Measurements from ENCODE around the gene SLC17A9. TPM values are rescaled to one million over a fixed set of nuclear protein-coding genes. Genes with fewer than 3 reads are reported as not detected.
A peak's percentile ranks its signal among the peaks of the same experiment; 100 is the strongest.

Gene SLC17A9
- total and polyA plus RNA-seq, 10 of the 15 experiments (the other 5 are each of a cell fraction or from before 2014, with no cell fraction given): 0.72 to 74.1 (median 29.4) TPM

- Histone ChIP-seq H3K4me3 (peak overlapping the region; percentile 73), H3K9ac (ENCODE audit: control insufficient read depth, insufficient read depth, low read length) (peak overlapping the region; percentile 76), H3K27ac (ENCODE audit: control insufficient read depth, insufficient read depth) (peak overlapping the region; percentile 59), H4K20me1 (ENCODE audit: control insufficient read depth, insufficient read depth) (0 out of 2 replicates have a peak, but pooled peaks cover 8% of the 10 kb centered on the region), H3K27me3 (replicated peaks in 1 of 2; ENCODE audit: control insufficient read depth in 2 of 2, insufficient read depth in 2 of 2, low read length in 1 of 2) (no peaks in the 10 kb centered on the region), H3K4me1 (ENCODE audit: control insufficient read depth, insufficient read depth, low read length) (peaks cover 8% of the 10 kb centered on the region), H3K79me2 (ENCODE audit: control insufficient read depth, insufficient read depth, low read length) (peaks cover 97% of the 10 kb centered on the region), H3K36me3 (ENCODE audit: control insufficient read depth in 2 of 2, insufficient read depth in 2 of 2, low read length in 1 of 2) (no peaks in the 10 kb centered on the region; a peak in 2 of 4 replicates), H3K4me2 (ENCODE audit: control insufficient read depth, insufficient read depth) (peak overlapping the region; percentile 68), H2AFZ (ENCODE audit: control insufficient read depth, low read depth, low read length) (no peak overlapping the region; the same call in 1 of the 2 replicates), H3K9me3 (replicated peaks; ENCODE audit: control insufficient read depth, insufficient read depth, low read length) (no peaks in the 10 kb centered on the region)
- under 1% methylated on average over 29 of the region's 44 CpGs for WGBS (ENCODE audit: insufficient coverage, insufficient replicate concordance, low lambda C conversion rate, missing lambda C conversion rate)
- intact Hi-C loops (cut with micrococcal nuclease; ENCODE audit: unreplicated experiment) (no loop called here), in situ Hi-C loops (cut with MboI) (no loop called here)
- FAIRE-seq (no peak), ATAC-seq (peak; percentile 64), DNase-seq (ENCODE audit: low read depth, low spot score) (no peak)
- ChIA-PET SMC1A (ENCODE audit: uncharacterized antibody, unreplicated experiment) (interaction anchor here (1.2 kb wide), 1 partner anchor 82 kb away, joined by 3 read pairs; no protein-coding TSS in a partner anchor), POLR2A (interaction anchor here (2.5 to 5.4 kb wide), 2 partner anchors 8 to 25 kb away, joined by 16 to 59 read pairs; partner anchors contain the start of gene GID8), CTCF (no interaction called here), RAD21 (ENCODE audit: unreplicated experiment) (no interaction called here)
- no TSS peak for BruUV-seq (replicated peaks)
- TF ChIP-seq SPI1 (IDR thresholded peaks at IDR 0.05; ENCODE audit: borderline replicate concordance, insufficient read depth, low read depth, low read length) (peak; percentile 18; the same call in 1 of the 2 replicates), POLR2A (IDR thresholded peaks at IDR 0.05; ENCODE audit: low read depth, low read length) (peak; percentile 51), IKZF1 (conservative IDR thresholded peaks at IDR 0.05) (peak; percentile 15; the same call in 1 of the 2 replicates), IKZF2 (IDR thresholded peaks at IDR 0.05) (0 out of 4 replicates have a peak, but pooled peaks of 1 of the 2 experiments have one; percentile 16), KLF5 (IDR thresholded peaks at IDR 0.05; ENCODE audit: partially characterized antibody) (no peak), HDAC6 (IDR thresholded peaks at IDR 0.05; ENCODE audit: unreplicated experiment) (no peak), GABPA (IDR thresholded peaks at IDR 0.05; ENCODE audit: low read depth) (no peak)
These were observed 23.4 kb upstream of the SLC17A9 start for GRCh38 chr20:62929051-62929538.

- TF ChIP-seq IKZF2 (IDR thresholded peaks at IDR 0.05) (no peak), MYB (IDR thresholded peaks at IDR 0.05; ENCODE audit: borderline replicate concordance, low read depth, low read length) (no peak), TCF7 (IDR thresholded peaks at IDR 0.05; ENCODE audit: borderline replicate concordance) (no peak), SKIL (IDR thresholded peaks at IDR 0.05; ENCODE audit: low read depth, poor library complexity, severe bottlenecking) (no peak), KLF5 (IDR thresholded peaks at IDR 0.05; ENCODE audit: partially characterized antibody) (no peak), SMAD1 (IDR thresholded peaks at IDR 0.05; ENCODE audit: low read depth, partially characterized antibody) (no peak)
- 79% methylated on average over 9 of the region's 9 CpGs for WGBS (ENCODE audit: insufficient coverage, insufficient replicate concordance, low lambda C conversion rate, missing lambda C conversion rate)
- ATAC-seq (no peak), DNase-seq (ENCODE audit: low read depth, low spot score) (no peak), FAIRE-seq (no peak)
- ChIA-PET RAD21 (ENCODE audit: unreplicated experiment) (no interaction called here), CTCF (no interaction called here), POLR2A (interaction anchor here (1.3 to 1.5 kb wide), 2 partner anchors 13 to 23 kb away, joined by 5 to 7 read pairs; no protein-coding TSS in a partner anchor), SMC1A (ENCODE audit: uncharacterized antibody, unreplicated experiment) (no interaction called here)
- Histone ChIP-seq H3K36me3 (ENCODE audit: control insufficient read depth in 2 of 2, insufficient read depth in 2 of 2, low read length in 1 of 2) (no peaks in the 10 kb centered on the region; a peak in 2 of 4 replicates), H3K4me1 (ENCODE audit: control insufficient read depth, insufficient read depth, low read length) (peaks cover 5% of the 10 kb centered on the region), H3K9me3 (replicated peaks; ENCODE audit: control insufficient read depth, insufficient read depth, low read length) (no peaks in the 10 kb centered on the region), H3K27ac (ENCODE audit: control insufficient read depth, insufficient read depth) (no peak overlapping the region), H3K27me3 (replicated peaks in 1 of 2; ENCODE audit: control insufficient read depth in 2 of 2, insufficient read depth in 2 of 2, low read length in 1 of 2) (no peaks in the 10 kb centered on the region), H2AFZ (ENCODE audit: control insufficient read depth, low read depth, low read length) (no peak overlapping the region), H4K20me1 (ENCODE audit: control insufficient read depth, insufficient read depth) (no peaks in the 10 kb centered on the region), H3K79me2 (ENCODE audit: control insufficient read depth, insufficient read depth, low read length) (peaks cover 97% of the 10 kb centered on the region), H3K9ac (ENCODE audit: control insufficient read depth, insufficient read depth, low read length) (no peak overlapping the region), H3K4me3 (no peak overlapping the region), H3K4me2 (ENCODE audit: control insufficient read depth, insufficient read depth) (no peak overlapping the region)
- in situ Hi-C loops (cut with MboI): no loop called here
- BruUV-seq (replicated peaks): no TSS peak
- intact Hi-C loops (cut with micrococcal nuclease; ENCODE audit: unreplicated experiment): no loop called here
These were observed 21.0 kb upstream of the SLC17A9 start for GRCh38 chr20:62931464-62931863.
